ENCODE results near the gene LTO1.

- TF ChIP-seq CTCF (IDR thresholded peaks at IDR 0.05; ENCODE audit: low read depth, low read length) = no peak
- no peak for TF ChIP-seq POLR2A (IDR thresholded peaks at IDR 0.05; ENCODE audit: extremely low read depth, insufficient read length)
- TF ChIP-seq MAX (IDR thresholded peaks at IDR 0.05; ENCODE audit: low read depth, low read length) = no peak
- no peak for TF ChIP-seq MYC (IDR thresholded peaks at IDR 0.05; ENCODE audit: low read depth, low read length)
Measured at GRCh38 chr11:69663326-69663725, 11.8 kb downstream of the LTO1 start.
